Stimulated activated CD8-positive, alpha-beta memory T cell treated with anti-CD3 and anti-CD28 coated beads, Interleukin-2, amount 100 ng/mL, for 48 hours (primary cell): ENCODE results near the gene IVNS1ABP.
"Not testable (repeated sequence)": the region's sequence is repeated elsewhere in the genome, so short reads cannot be mapped to it uniquely, and the experiment has no call there.

ENCODE experiments used
- DNase-seq, 2 donors: peaks; one replicate each; pipeline ENCODE4 v3.0.0-alpha.2; 2020; ENCODE audit warnings: low read depth in 2 of 2

Gene IVNS1ABP

GRCh38 chr1:185334182-185334581 lies 17.1 kb upstream of the IVNS1ABP start:
- no peak for DNase-seq

GRCh38 chr1:185328255-185328654 lies 11.2 kb upstream of the IVNS1ABP start:
- no peak for DNase-seq

GRCh38 chr1:185325413-185325812 lies 8.4 kb upstream of the IVNS1ABP start:
- no peak for DNase-seq

- no peak for DNase-seq
Observed at GRCh38 chr1:185324118-185324517, 7.1 kb upstream of the IVNS1ABP start.

- no peak for DNase-seq
Observed at GRCh38 chr1:185322636-185323035, 5.6 kb upstream of the IVNS1ABP start.

- not testable (repeated sequence) for DNase-seq
Observed at GRCh38 chr1:185321653-185322221, 4.7 kb upstream of the IVNS1ABP start.

- not testable (repeated sequence) for DNase-seq
Observed at GRCh38 chr1:185321104-185321503, 4.1 kb upstream of the IVNS1ABP start.

- DNase-seq, result no peak
Observed at GRCh38 chr1:185319139-185319475, 2.1 kb upstream of the IVNS1ABP start.

GRCh38 chr1:185318431-185319138 lies 1.5 kb upstream of the IVNS1ABP start:
- DNase-seq, result no peak

GRCh38 chr1:185317886-185318310 lies 855 bp upstream of the IVNS1ABP start:
- peak; percentile 38 to 46 for DNase-seq

- peak; percentile 86 to 87 for DNase-seq
Observed at GRCh38 chr1:185316163-185317033, 645 bp downstream of the IVNS1ABP start.

GRCh38 chr1:185315445-185316071 lies 1.5 kb downstream of the IVNS1ABP start:
- DNase-seq, result no peak

- no peak for DNase-seq
Observed at GRCh38 chr1:185314411-185314810, 2.6 kb downstream of the IVNS1ABP start.

- no peak for DNase-seq
Observed at GRCh38 chr1:185312361-185313138, 4.5 kb downstream of the IVNS1ABP start.

- DNase-seq, result no peak
Observed at GRCh38 chr1:185311589-185312225, 5.3 kb downstream of the IVNS1ABP start.

GRCh38 chr1:185309566-185309965 lies 7.5 kb downstream of the IVNS1ABP start:
- DNase-seq, result no peak

GRCh38 chr1:185308126-185308525 lies 8.9 kb downstream of the IVNS1ABP start:
- DNase-seq, result no peak

GRCh38 chr1:185305419-185305818 lies 11.6 kb downstream of the IVNS1ABP start:
- DNase-seq, result no peak

- no peak for DNase-seq
Observed at GRCh38 chr1:185300152-185300551, 16.9 kb downstream of the IVNS1ABP start.

GRCh38 chr1:185297982-185298381 lies 19.1 kb downstream of the IVNS1ABP start:
- no peak for DNase-seq

GRCh38 chr1:185295091-185295490 lies 22.0 kb downstream of the IVNS1ABP start:
- no peak for DNase-seq
